GM12864 (cell line): ENCODE data around the gene CBX4.

Experiments
- DNase-seq: peaks from one replicate; pipeline ENCODE4 v3.0.0-alpha.2; 2011; ENCODE audit warnings: low read depth
- H3K4me3 ChIP-seq: 2 replicates; pipeline ENCODE4 v1.5.1; 2011; ENCODE audit warnings: mild to moderate bottlenecking, low read depth, low read length, control low read depth
- CTCF ChIP-seq: IDR thresholded peaks from 2 replicates; pipeline ENCODE4 v1.5.1; 2011; ENCODE audit warnings: low read depth, mild to moderate bottlenecking, moderate library complexity, low read length, control low read depth, inconsistent platforms; ENCODE audit errors: missing control alignments

The CBX4 gene

DNA sequence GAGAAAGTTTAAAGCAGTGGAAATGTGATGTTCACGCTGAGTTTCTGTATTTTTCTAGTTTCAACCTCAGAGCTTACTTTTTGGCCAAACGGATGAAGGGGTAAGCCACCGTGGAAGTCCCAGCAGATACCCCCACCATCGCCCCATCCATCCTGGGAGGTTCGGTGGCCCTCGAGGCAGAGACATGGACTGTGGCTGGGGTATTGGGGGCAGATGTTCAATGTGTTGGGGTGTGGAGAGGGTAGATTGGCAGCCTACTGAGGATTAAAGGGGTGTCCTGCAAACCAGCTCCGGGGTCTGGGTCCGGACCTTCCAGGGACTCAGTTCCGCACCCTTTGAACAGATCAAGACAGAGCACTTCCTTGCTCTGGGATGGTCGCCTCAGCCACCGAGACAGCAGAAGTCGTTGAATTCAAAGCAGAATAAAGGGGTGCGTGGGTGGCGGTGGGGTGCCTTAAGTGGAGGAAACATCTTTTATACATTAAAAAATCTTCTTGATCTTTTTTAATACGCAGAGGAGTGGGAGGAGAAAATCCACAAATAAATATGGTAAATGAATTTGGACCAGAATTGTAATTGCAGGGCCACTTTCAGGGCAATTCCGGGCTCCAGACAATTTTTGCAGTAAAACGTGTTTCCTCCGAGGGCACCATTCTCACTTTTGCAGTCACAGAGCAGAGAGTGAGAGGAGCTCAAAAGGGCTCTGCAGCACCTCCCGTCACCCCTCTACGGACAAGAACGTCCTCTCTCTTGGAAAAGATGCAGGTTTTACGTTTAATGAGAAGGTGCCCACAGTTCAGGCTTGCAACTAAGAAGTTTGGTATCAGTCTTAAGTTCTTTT lies 34.2 kb downstream of the CBX4 start:
- no peak for DNase-seq
- TF ChIP-seq CTCF, result no peak
- no peak overlapping the region for H3K4me3 ChIP-seq

GRCh38 chr17:79803997-79804855 lies 35.0 kb downstream of the CBX4 start:
- H3K4me3 ChIP-seq, result peak overlapping the region; percentile 39
- peak; percentile 68 for DNase-seq
- no peak for TF ChIP-seq CTCF

GRCh38 chr17:79803421-79803996 lies 35.7 kb downstream of the CBX4 start:
- no peak for TF ChIP-seq CTCF
- DNase-seq, result no peak
- H3K4me3 ChIP-seq, result no peak overlapping the region

GRCh38 chr17:79802736-79803420 lies 36.4 kb downstream of the CBX4 start:
- TF ChIP-seq CTCF, result no peak
- no peak overlapping the region for H3K4me3 ChIP-seq
- no peak for DNase-seq

GRCh38 chr17:79802039-79802735 lies 37.1 kb downstream of the CBX4 start:
- DNase-seq, result no peak
- no peak for TF ChIP-seq CTCF
- H3K4me3 ChIP-seq, result no peak overlapping the region
